SH-SY5Y (cell line): ENCODE data around the gene GRAP2.

Experiments used
- GATA2 ChIP-seq: IDR thresholded peaks from 2 replicates; pipeline ENCODE4 v1.6.1; 2011; ENCODE audit warnings: mild to moderate bottlenecking, low read depth, low read length
- GATA3 ChIP-seq: IDR thresholded peaks from 2 replicates; pipeline ENCODE4 v1.6.1; 2011; ENCODE audit warnings: low read depth, mild to moderate bottlenecking, low read length, moderate library complexity

DNA sequence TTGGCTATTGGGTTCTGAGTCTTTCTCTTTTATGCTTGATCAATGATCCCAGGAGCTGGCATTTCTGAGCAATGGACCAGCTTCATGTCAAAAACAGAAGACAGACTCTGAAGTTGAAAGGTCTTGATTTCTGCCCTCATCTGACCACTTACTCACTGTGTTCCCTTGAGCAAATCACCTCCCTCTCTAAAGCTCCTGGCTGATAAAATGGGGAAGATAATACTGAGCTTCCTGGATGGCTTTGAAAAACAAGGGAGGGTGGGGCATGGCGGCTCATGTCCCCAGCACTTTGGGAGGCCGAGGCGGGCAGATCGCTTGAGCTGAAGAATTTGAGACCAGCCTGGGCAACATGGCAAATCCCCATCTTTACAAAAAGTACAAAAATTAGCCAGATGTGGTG is 100.2 kb downstream of the GRAP2 start:
- TF ChIP-seq GATA2 = no peak
- TF ChIP-seq GATA3 = no peak
